GM21526 (cell line): ENCODE results near the gene HSD3B7.
"Not testable (repeated sequence)": the region's sequence is repeated elsewhere in the genome, so short reads cannot be mapped to it uniquely, and the experiment has no call there.

Source experiments
- ATAC-seq: cut with Tn5 transposase; IDR thresholded peaks from one replicate; pipeline ENCODE4 v1.9.1; 2021; ENCODE audit warnings: moderate library complexity; ENCODE audit not compliant: unreplicated experiment, low FRiP score

The HSD3B7 gene

GRCh38 chr16:30998852-30999761 is 14.1 kb downstream of the HSD3B7 start:
- ATAC-seq, result no peak

DNA sequence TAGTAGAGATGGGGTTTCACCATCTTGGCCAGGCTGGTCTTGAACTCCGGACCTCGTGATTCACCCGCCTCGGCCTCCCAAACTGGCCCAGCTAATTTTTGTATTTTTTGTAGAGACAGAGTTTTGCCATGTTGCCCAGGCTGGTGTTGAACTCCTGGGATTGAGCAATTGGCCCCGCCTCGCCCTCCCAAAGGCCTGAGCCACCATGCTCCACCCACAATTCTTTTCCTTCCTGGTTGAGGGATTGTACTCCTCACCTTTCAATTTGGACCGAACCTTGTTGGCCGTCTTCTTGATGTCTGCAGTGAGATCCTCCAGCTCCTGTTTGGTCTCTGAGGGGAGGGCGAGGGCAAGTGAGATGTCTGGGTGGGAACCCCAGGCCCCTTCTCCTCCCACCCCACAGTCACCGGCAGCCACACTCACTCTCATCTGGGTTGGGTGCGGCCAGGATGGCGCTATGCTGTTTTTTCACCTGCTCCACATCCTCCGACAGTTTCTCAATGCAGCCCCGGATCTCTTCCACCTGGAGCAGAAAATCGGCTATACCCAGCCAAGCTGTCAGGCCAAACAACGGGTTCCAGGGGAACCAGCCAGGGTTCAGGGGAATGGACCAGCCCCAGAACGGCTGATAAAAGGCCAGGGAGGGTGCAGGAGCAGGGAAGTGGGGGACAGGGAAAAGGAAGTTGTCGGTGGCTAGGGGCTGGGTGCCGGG is 15.8 kb downstream of the HSD3B7 start:
- ATAC-seq, result no peak

GRCh38 chr16:31001507-31002249 is 16.7 kb downstream of the HSD3B7 start:
- ATAC-seq, result no peak

- no peak for ATAC-seq
These were observed 17.3 kb downstream of the HSD3B7 start for GRCh38 chr16:31002250-31002700.

- no peak for ATAC-seq
These were observed 17.9 kb downstream of the HSD3B7 start for GRCh38 chr16:31002862-31003341.

- ATAC-seq, result no peak
These were observed 18.7 kb downstream of the HSD3B7 start for GRCh38 chr16:31003744-31004143.

DNA sequence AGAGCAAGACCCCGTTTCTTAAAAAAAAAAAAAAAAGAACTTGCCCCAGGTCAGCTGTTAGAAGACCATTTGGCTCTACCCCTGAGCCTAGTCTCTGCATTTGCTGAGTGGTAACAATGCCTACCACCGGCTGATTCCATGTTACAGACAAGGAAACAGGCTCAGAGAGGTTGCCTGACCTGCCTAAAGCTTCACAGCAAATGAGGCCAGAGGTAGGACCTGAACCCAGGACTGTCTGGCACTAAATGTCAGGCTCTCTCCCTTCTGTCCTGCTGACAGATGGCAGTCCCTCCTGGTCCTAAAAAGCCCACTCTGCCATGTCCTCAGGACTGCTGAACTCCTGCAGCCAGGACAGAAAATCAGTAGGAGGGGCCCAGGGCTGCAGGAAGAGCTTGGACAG is 19.7 kb downstream of the HSD3B7 start:
- ATAC-seq, result no peak

- ATAC-seq, result no peak
These were observed 20.5 kb downstream of the HSD3B7 start for GRCh38 chr16:31005350-31006085.

- no peak for ATAC-seq
These were observed 21.0 kb downstream of the HSD3B7 start for GRCh38 chr16:31006086-31006385.

GRCh38 chr16:31006589-31006988 is 21.6 kb downstream of the HSD3B7 start:
- ATAC-seq, result no peak

DNA sequence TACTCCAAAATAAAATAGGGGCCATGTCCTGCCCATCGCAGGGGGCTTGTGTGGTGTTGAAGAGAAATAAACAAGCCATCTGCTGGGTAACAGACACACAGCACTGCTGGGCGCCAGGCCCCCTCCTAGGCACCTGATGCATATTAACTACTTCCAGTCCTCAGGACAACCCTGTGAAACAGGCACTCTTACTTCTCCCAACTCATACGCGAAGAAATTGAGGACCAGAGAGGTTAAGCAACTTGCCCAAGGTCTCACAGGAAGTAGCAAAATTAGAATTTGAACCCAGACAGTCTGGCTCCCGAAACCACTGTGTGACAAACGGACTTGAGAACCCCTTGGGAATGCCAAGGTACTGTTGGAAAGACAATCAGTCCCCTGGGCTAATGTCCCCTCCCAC is 22.7 kb downstream of the HSD3B7 start:
- no peak for ATAC-seq

GRCh38 chr16:31008149-31008548 is 23.1 kb downstream of the HSD3B7 start:
- no peak for ATAC-seq

GRCh38 chr16:31008551-31008950 is 23.5 kb downstream of the HSD3B7 start:
- ATAC-seq, result no peak

DNA sequence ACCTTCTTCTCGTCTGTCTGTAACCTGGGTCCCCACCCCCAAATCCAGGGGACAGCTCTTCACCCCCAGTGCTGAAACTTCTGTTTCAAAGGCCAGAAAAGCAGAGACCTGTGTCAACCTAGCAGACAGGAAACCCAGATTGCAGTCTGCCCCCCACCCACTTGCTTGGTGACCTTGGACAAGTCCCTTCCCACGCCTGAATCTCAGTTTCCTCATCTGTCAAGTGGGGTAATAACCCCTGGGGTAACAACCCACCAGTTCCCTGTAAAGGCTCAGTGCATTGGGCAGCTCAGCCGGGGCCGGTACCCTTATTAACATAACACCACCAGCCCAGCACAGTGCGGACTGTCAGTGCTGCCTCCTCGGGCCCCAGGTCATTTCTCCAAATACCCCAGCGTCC is 24.1 kb downstream of the HSD3B7 start:
- ATAC-seq, result no peak

GRCh38 chr16:31009894-31010584 is 25.0 kb downstream of the HSD3B7 start:
- no peak for ATAC-seq

- ATAC-seq, result no peak
These were observed 25.7 kb downstream of the HSD3B7 start, which contains the start of gene STX1B for GRCh38 chr16:31010585-31011325. Gene STX1B (minus strand): TSS chr16:31010638. CDS start chr16:31010396, 242 bp downstream.

GRCh38 chr16:31011815-31012214 is 26.8 kb downstream of the HSD3B7 start:
- ATAC-seq, result not testable (repeated sequence)

- not testable (repeated sequence) for ATAC-seq
These were observed 28.3 kb downstream of the HSD3B7 start for GRCh38 chr16:31013292-31013691.

- ATAC-seq, result no peak
These were observed 31.0 kb downstream of the HSD3B7 start for GRCh38 chr16:31016018-31016417.
